K562 (cell line): Measurements from ENCODE around the gene PITHD1. TPM values are rescaled to one million over a fixed set of nuclear protein-coding genes. Genes with fewer than 3 reads are reported as not detected.
A peak's percentile ranks its signal among the peaks of the same experiment; 100 is the strongest.

Experiments used
- ATAC-seq: fragments of 200-7000 bp; cut with Tn5 transposase; 3 replicates; pipeline ENCODE4 v1.9.1; 2020; ENCODE audit warnings: moderate library complexity
- BruUV-seq: library from RNA; stranded (reverse); fragments of 400-500 nt; replicated peaks from 2 replicates; lab custom pipeline; 2021; lab: Mats Ljungman, UMichigan
- CTCF ChIA-PET: fragments of 300-600 bp; formaldehyde crosslinking; extraction: SDS; loops from one replicate; lab custom pipeline; 2021; ENCODE audit warnings: low intra/inter-chr PET ratio; lab: Yijun Ruan, JAX
- POLR2A ChIA-PET: fragments of 300-600, 350-650 bp; sonication (Branson Sonifier 250); formaldehyde crosslinking; extraction: SDS; loops from one replicate; lab custom pipeline; 2021; ENCODE audit warnings: antibody characterized with exemption, inconsistent platforms; lab: Yijun Ruan, JAX
- DNase-seq, 4 experiments: peaks; one replicate each; pipeline versions ENCODE4 v3.0.0 to v3.0.0-alpha.2; 2011 to 2018; ENCODE audit warnings: low spot score in 3 of 4, mixed read lengths in 3 of 4; ENCODE audit errors: extremely low read depth in 1 of 4
- FAIRE-seq: peaks from 2 replicates; lab custom pipeline; 2011; peaks lifted over from hg19 to GRCh38; lab: Jason Lieb, UNC
- H2AFZ ChIP-seq: 2 replicates; pipeline ENCODE4 v1.6.0; 2011; ENCODE audit warnings: low read depth, low read length, control low read depth, inconsistent platforms
- H3K27ac ChIP-seq: fragments of 200-600 bp; 3 replicates; pipeline ENCODE4 v1.8.0; 2011; ENCODE audit warnings: low read depth, mild to moderate bottlenecking, control low read depth, inconsistent platforms, low read length, moderate library complexity, mixed read lengths; ENCODE audit errors: extremely low read depth
- H3K27me3 ChIP-seq, 2 experiments: fragments of 300-600 bp in 1 of 2; 2 replicates in 1 of 2; 3 replicates in 1 of 2; pipeline versions ENCODE4 v1.6.0 to v1.8.0; 2011; ENCODE audit warnings: inconsistent platforms in 2 of 2, low read length in 2 of 2, mild to moderate bottlenecking in 1 of 2, mixed read lengths in 1 of 2, moderate library complexity in 1 of 2; ENCODE audit not compliant: control insufficient read depth in 2 of 2, insufficient read depth in 2 of 2
- H3K36me3 ChIP-seq: fragments of 300-600 bp; 3 replicates; pipeline ENCODE4 v1.8.0; 2011; ENCODE audit warnings: mild to moderate bottlenecking, low read length, inconsistent platforms; ENCODE audit not compliant: control insufficient read depth, insufficient read depth
- H3K4me1 ChIP-seq, 2 experiments: fragments of 200-600 bp in 1 of 2; replicated peaks in 1 of 2; 2 replicates in 1 of 2; 3 replicates in 1 of 2; pipeline versions ENCODE4 v1.5.1 to v1.8.0; 2011; ENCODE audit warnings: inconsistent platforms in 2 of 2, low read length in 2 of 2, mild to moderate bottlenecking in 1 of 2, mixed read lengths in 1 of 2, moderate library complexity in 1 of 2; ENCODE audit not compliant: control insufficient read depth in 2 of 2, insufficient read depth in 2 of 2
- H3K4me2 ChIP-seq: 2 replicates; pipeline ENCODE4 v1.6.1; 2011; ENCODE audit warnings: low read length, control low read depth, inconsistent platforms, mixed read lengths; ENCODE audit not compliant: insufficient read depth
- H3K4me3 ChIP-seq: fragments of 200-600 bp; sonication (generic), shearing (Covaris generic); 2 replicates; pipeline ENCODE4 v1.5.1; 2016; ENCODE audit warnings: control low read depth, inconsistent platforms
- H3K79me2 ChIP-seq: fragments of 200-600 bp; 3 replicates; pipeline ENCODE4 v1.8.0; 2011; ENCODE audit warnings: low read length, inconsistent platforms; ENCODE audit not compliant: control insufficient read depth, insufficient read depth
- H3K9ac ChIP-seq, 2 experiments: 2 replicates each; pipeline versions ENCODE4 v1.6.0 to v1.6.1; 2011; ENCODE audit warnings: low read depth in 2 of 2, low read length in 2 of 2, control low read depth in 1 of 2, inconsistent platforms in 1 of 2, mild to moderate bottlenecking in 1 of 2, mixed read lengths in 1 of 2; ENCODE audit not compliant: insufficient read depth in 1 of 2
- H3K9me1 ChIP-seq: one replicate; pipeline ENCODE4 v1.6.0; 2011; ENCODE audit warnings: inconsistent platforms, mild to moderate bottlenecking, low read length, moderate library complexity; ENCODE audit not compliant: control insufficient read depth, insufficient read depth
- H3K9me3 ChIP-seq: replicated peaks from 2 replicates; pipeline ENCODE4 v1.5.1; 2011; ENCODE audit warnings: low read depth, low read length, inconsistent platforms; ENCODE audit not compliant: control insufficient read depth, insufficient read depth
- H4K20me1 ChIP-seq: replicated peaks from 2 replicates; pipeline ENCODE4 v1.6.1; 2011; ENCODE audit warnings: low read length, inconsistent platforms, mixed read lengths; ENCODE audit not compliant: control insufficient read depth, insufficient read depth
- CUX1 ChIP-seq: fragments of 200-800 bp; sonication (Bioruptor generic); IDR thresholded peaks from 2 replicates; pipeline ENCODE4 v1.6.1; 2016; ENCODE audit warnings: missing genetic modification characterization, missing compliant biosample characterization
- GTF2F1 ChIP-seq: IDR thresholded peaks from 2 replicates; pipeline ENCODE4 v1.6.1; 2011; ENCODE audit warnings: low read depth, low read length, improper control_type of control experiment
- HDAC1 ChIP-seq, 2 experiments: fragments of 450-650 bp; IDR thresholded peaks; 2 replicates each; pipeline ENCODE4 v1.6.1; 2016 to 2017; ENCODE audit warnings: inconsistent platforms in 1 of 2, mild to moderate bottlenecking in 1 of 2, moderate library complexity in 1 of 2
- HOMEZ ChIP-seq: fragments of 250-450 bp; sonication (Bioruptor Pico); IDR thresholded peaks from 2 replicates; pipeline ENCODE4 v1.4.0; 2020; ENCODE audit warnings: mild to moderate bottlenecking, moderate library complexity
- NBN ChIP-seq: fragments of 450-650 bp; IDR thresholded peaks from 2 replicates; pipeline ENCODE4 v1.6.1; 2016; ENCODE audit warnings: low read depth, mild to moderate bottlenecking
- NCOA6 ChIP-seq: fragments of 450-650 bp; IDR thresholded peaks from 2 replicates; pipeline ENCODE4 v1.6.1; 2017; ENCODE audit warnings: mild to moderate bottlenecking
- RBM39 ChIP-seq: fragments of 200-400 bp; formaldehyde crosslinking; optimal IDR thresholded peaks from 2 replicates; pipeline ENCODE3; 2018; ENCODE audit warnings: low read depth, low read length
- RHOXF2B ChIP-seq: fragments of 250-450 bp; sonication (Bioruptor Pico); conservative IDR thresholded peaks from 2 replicates; pipeline ENCODE4 v1.5.1; 2021
- RUNX1 ChIP-seq: sonication (generic); IDR thresholded peaks from 2 replicates; pipeline ENCODE4 v1.6.1; 2016; ENCODE audit warnings: antibody characterized with exemption, low read depth
- SREBF1 ChIP-seq: fragments of 150-350 bp; IDR thresholded peaks from 2 replicates; pipeline ENCODE4 v1.6.1; 2014; ENCODE audit warnings: antibody characterized with exemption, low read depth, low read length, borderline replicate concordance
- TGIF2 ChIP-seq: sonication (generic); formaldehyde crosslinking; IDR thresholded peaks from 2 replicates; pipeline ENCODE4 v1.8.1; 2022; ENCODE audit warnings: mild to moderate bottlenecking, missing genetic modification reagents, moderate library complexity
- USF1 ChIP-seq: sonication (generic); formaldehyde crosslinking; IDR thresholded peaks from 2 replicates; pipeline ENCODE4 v1.9.0; 2022; ENCODE audit warnings: mild to moderate bottlenecking, missing genetic modification reagents
- ZFP1 ChIP-seq: fragments of 450-650 bp; formaldehyde crosslinking; IDR thresholded peaks from 2 replicates; pipeline ENCODE4 v1.4.0; 2020; ENCODE audit warnings: mild to moderate bottlenecking, mixed read lengths
- ZNF174 ChIP-seq: fragments of 250-450 bp; sonication (Bioruptor Pico); IDR thresholded peaks from 2 replicates; pipeline ENCODE4 v1.4.0; 2020; ENCODE audit warnings: mild to moderate bottlenecking
- ZNF707 ChIP-seq: fragments of 250-450 bp; sonication (Bioruptor Pico); conservative IDR thresholded peaks from 2 replicates; pipeline ENCODE4 v1.8.0; 2022; ENCODE audit warnings: inconsistent platforms, mild to moderate bottlenecking, moderate library complexity
- WGBS: fragments of 100-300 bp; shearing (Covaris generic); methylation state at CpG from one replicate; pipeline ENCODE4 v1.1.6; 2016; ENCODE audit warnings: low coverage, mixed read lengths; ENCODE audit not compliant: insufficient coverage; ENCODE audit errors: missing lambda C conversion rate; 5-methylcytosine and 5-hydroxymethylcytosine counted together
- in situ Hi-C: fragments of 300-500 bp; cut with MboI; formaldehyde crosslinking; loops from 4 replicates; pipeline ENCODE4 v1.15.0; 2018; ENCODE audit warnings: inconsistent platforms, mixed read lengths
- intact Hi-C: fragments of 100-400 bp; cut with micrococcal nuclease; formaldehyde crosslinking; loops from 2 replicates; pipeline ENCODE4 v1.14.2; 2022
- polyA plus RNA-seq, 8 experiments: library from polyadenylated mRNA; depleted of rRNA in 4 of 8; stranded (reverse) in 5 of 8; unstranded in 3 of 8; fragments of >200 nt; fragmentation: Nextera tagmentation in 2 of 8; fragmentation: Illumina TruSeq in 1 of 8; extraction: Ambion mirVana in 2 of 8; extraction: Trizol in 1 of 8; gene quantifications; 2 replicates each; pipeline versions ENCODE4 v1.2.1 to v1.2.3, GENCODE V29; 2011 to 2014; ENCODE audit warnings: inconsistent platforms in 1 of 8, missing spikeins in 1 of 8
- total RNA-seq, 7 experiments: library from RNA; depleted of rRNA in 6 of 7; stranded (reverse); fragments of >200 nt in 6 of 7; fragmentation: Illumina TruSeq in 2 of 7; extraction: Trizol in 2 of 7; gene quantifications; 2 replicates each; pipeline versions ENCODE4 v1.2.1 to v1.2.3, GENCODE V29; 2011 to 2021; ENCODE audit warnings: low replicate concordance in 1 of 7

The PITHD1 gene
- total and polyA plus RNA-seq, 9 of the 15 experiments (the other 6 are each of a cell fraction or from before 2014, with no cell fraction given) = 46.5 to 175 (median 149) TPM

GRCh38 chr1:23732363-23733224, 45.6 kb upstream of the PITHD1 start:
- ChIA-PET POLR2A (interaction anchor here (0.6 to 1.9 kb wide), 3 partner anchors 8 to 26 kb away, joined by 3 to 8 read pairs (median 4); no protein-coding TSS in a partner anchor), CTCF (interaction anchor here (0.6 kb wide), 1 partner anchor 50 kb away, joined by 3 read pairs; no protein-coding TSS in a partner anchor)
- H3K9ac ChIP-seq = no peak overlapping the region
- 82% methylated on average over 10 of the region's 10 CpGs for WGBS
- H3K36me3 ChIP-seq = no peaks in the 10 kb centered on the region; the same call in 1 of the 3 replicates
- BruUV-seq = no TSS peak
- H3K4me2 ChIP-seq = no peak overlapping the region
- no peaks in the 10 kb centered on the region for H4K20me1 ChIP-seq
- H3K4me3 ChIP-seq = no peak overlapping the region
- H3K4me1 ChIP-seq = peaks cover 4 to 12% of the 10 kb centered on the region in 2 experiments; a peak in 2 of 5 replicates
- no peak overlapping the region for H2AFZ ChIP-seq
- peak overlapping the region; percentile 7; the same call in 1 of the 3 replicates for H3K27ac ChIP-seq
- DNase-seq (peak in 3 of 4 experiments; percentile 37 to 50 (median 48)), FAIRE-seq (peak; percentile 78), ATAC-seq (peak; percentile 62)
- H3K9me3 ChIP-seq = no peaks in the 10 kb centered on the region
- H3K9me1 ChIP-seq = no peaks in the 10 kb centered on the region
- intact Hi-C loops = no loop called here
- in situ Hi-C loops = no loop called here
- peaks cover 6% of the 10 kb centered on the region; the same call in 1 of the 3 replicates for H3K79me2 ChIP-seq
- no peaks in the 10 kb centered on the region for H3K27me3 ChIP-seq
- no peak for TF ChIP-seq CUX1 (CRISPR knock-in tag)
- TF ChIP-seq RUNX1 = no peak
- no peak for TF ChIP-seq NCOA6
- no peak for TF ChIP-seq USF1 (CRISPR knock-in tag)
- TF ChIP-seq GTF2F1 = no peak
- TF ChIP-seq RBM39 = no peak
- no peak for TF ChIP-seq TGIF2 (CRISPR knock-in tag)
- TF ChIP-seq RHOXF2B = no peak
- no peak for TF ChIP-seq HOMEZ
- TF ChIP-seq NBN = no peak
- TF ChIP-seq SREBF1 = no peak
- TF ChIP-seq ZNF707 = no peak
- TF ChIP-seq ZFP1 (CRISPR knock-in tag) = no peak
- no peak for TF ChIP-seq ZNF174 (CRISPR knock-in tag)
- no peak for TF ChIP-seq HDAC1 (IDR thresholded peaks at IDR 0.05)
